Activated naive CD4-positive, alpha-beta T cell treated with anti-CD3 and anti-CD28 coated beads for 36 hours (primary cell): Measurements from ENCODE around the gene PKM. TPM values are rescaled to one million over a fixed set of nuclear protein-coding genes. Genes with fewer than 3 reads are reported as not detected.
"Not testable (repeated sequence)": the region's sequence is repeated elsewhere in the genome, so short reads cannot be mapped to it uniquely, and the experiment has no call there.

Experiments
- CTCF ChIA-PET: fragments of 350-600 bp; sonication (Branson Sonifier 250); formaldehyde crosslinking; loops from one replicate; lab custom pipeline; 2021; ENCODE audit warnings: antibody characterized with exemption; lab: Charles Lee
- DNase-seq: peaks from one replicate; pipeline ENCODE4 v3.0.0-alpha.2; 2020
- H3K27ac Mint-ChIP-seq: one replicate; pipeline ENCODE4 v1.8.0; 2021; ENCODE audit warnings: mild to moderate bottlenecking, mixed read lengths
- H3K27me3 Mint-ChIP-seq: one replicate; pipeline ENCODE4 v1.8.0; 2021; ENCODE audit warnings: low read depth, mixed read lengths
- H3K36me3 Mint-ChIP-seq: one replicate; pipeline ENCODE4 v1.8.0; 2021; ENCODE audit warnings: low read depth, mixed read lengths
- H3K4me1 Mint-ChIP-seq: one replicate; pipeline ENCODE4 v1.8.0; 2021; ENCODE audit warnings: low read depth, mixed read lengths
- H3K4me3 Mint-ChIP-seq: one replicate; pipeline ENCODE4 v1.8.0; 2021; ENCODE audit warnings: mild to moderate bottlenecking, moderate library complexity, mixed read lengths
- H3K9me3 Mint-ChIP-seq: one replicate; pipeline ENCODE4 v1.8.0; 2021; ENCODE audit warnings: mixed read lengths
- intact Hi-C: fragments of 100-400 bp; cut with micrococcal nuclease; formaldehyde crosslinking; loops from one replicate; pipeline ENCODE4 v1.15.1; 2023
- total RNA-seq, 2 experiments: library from RNA; stranded (reverse); gene quantifications; one replicate each; pipeline ENCODE4 v1.2.3, GENCODE V29; 2021

PKM gene
- 1,000 to 10,000 TPM; 1,794 to 1,797 TPM for total RNA-seq

DNA sequence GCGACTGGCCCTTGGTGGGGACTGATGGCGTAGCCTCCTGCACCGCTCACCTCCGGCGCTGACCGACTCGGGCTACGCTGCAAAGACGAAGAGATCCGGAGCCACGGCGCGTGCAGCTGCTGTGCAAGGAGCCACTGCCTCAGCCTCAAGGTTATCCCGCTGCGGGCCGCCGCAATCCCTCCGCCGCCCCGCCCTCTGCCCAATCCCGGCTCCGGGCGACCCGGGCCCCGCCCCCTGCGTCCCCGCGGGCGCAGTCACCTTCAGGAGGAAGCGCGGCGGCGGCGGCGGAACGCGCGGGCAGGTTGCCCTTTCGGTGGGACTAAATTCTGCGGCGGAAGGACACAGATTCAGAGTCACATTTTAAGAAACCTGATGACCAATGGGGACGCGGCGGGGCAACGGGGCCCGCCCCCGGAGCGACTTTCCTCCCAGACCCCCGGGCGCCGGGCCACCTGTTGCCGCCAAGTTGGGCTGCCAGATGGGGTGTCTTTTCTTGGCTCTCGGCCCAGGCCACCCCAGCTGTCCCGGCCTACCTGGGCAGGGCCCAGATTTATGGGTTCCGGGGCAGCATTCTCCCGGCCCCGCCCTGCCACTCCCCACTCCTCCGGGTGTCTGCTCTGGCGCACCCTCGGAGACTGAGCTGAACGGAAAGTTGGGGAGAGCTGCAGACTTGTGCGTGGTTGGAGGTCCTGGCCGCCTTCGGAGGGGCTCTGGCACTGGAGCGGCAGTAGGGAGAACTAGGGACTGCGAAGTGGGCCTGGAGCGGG, at the start of gene PKM:
TSS of gene PKM (minus strand) at position 125 of the 767 bp plus-strand sequence. CDS start 12,093 bp downstream, outside the sequence.
- peak; percentile 98 for DNase-seq
- CTCF ChIA-PET, result interaction anchor here (1.1 to 1.4 kb wide), 4 partner anchors 20 to 54 kb away, joined by 3 to 7 read pairs (median 6); no protein-coding TSS in a partner anchor
- peaks cover 32% of the 10 kb centered on the region for H3K36me3 Mint-ChIP-seq
- peak within 1 kb of the TSS; percentile 100 for H3K4me3 Mint-ChIP-seq
- H3K27ac Mint-ChIP-seq, result peak within 1 kb of the TSS; percentile 99
- intact Hi-C loops, result loop anchor here (1.0 to 2.0 kb wide), 3 partner anchors 41 to 456 kb away; partner anchors contain the start of genes BBS4, HIGD2B and PARP6
- no peaks in the 10 kb centered on the region for H3K27me3 Mint-ChIP-seq
- H3K4me1 Mint-ChIP-seq, result peaks cover 25% of the 10 kb centered on the region
- H3K9me3 Mint-ChIP-seq, result no peaks in the 10 kb centered on the region

DNA sequence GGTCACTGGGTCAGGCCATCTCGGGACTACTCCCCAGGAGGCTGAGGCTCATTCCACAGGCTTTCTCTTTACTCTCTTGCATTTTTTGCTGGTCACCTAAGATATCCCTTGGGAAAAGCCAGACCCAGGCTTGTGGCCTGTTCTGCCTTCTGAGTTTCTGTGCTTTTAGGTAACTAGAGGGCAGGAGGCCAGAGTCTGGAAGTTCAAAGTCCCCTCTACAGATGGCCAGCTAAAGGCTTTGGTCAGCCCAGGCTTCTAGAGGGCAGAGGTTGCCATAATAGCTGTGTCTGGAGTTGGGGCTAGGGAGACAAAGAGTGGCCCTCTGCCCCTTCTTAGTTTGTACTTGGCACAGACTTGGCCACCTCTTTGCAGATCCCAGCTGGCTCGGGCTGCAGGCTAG, 49.8 kb upstream of the PKM start:
- CTCF ChIA-PET, result interaction anchor here (0.5 to 1.5 kb wide), 3 partner anchors 8 to 1520 kb away, joined by 3 to 6 read pairs (median 3); no protein-coding TSS in a partner anchor
- H3K27me3 Mint-ChIP-seq, result no peaks in the 10 kb centered on the region
- no peak overlapping the region for H3K27ac Mint-ChIP-seq
- no peaks in the 10 kb centered on the region for H3K4me1 Mint-ChIP-seq
- no peak overlapping the region for H3K4me3 Mint-ChIP-seq
- no peaks in the 10 kb centered on the region for H3K9me3 Mint-ChIP-seq
- intact Hi-C loops, result no loop called here
- no peaks in the 10 kb centered on the region for H3K36me3 Mint-ChIP-seq
- no peak for DNase-seq

DNA sequence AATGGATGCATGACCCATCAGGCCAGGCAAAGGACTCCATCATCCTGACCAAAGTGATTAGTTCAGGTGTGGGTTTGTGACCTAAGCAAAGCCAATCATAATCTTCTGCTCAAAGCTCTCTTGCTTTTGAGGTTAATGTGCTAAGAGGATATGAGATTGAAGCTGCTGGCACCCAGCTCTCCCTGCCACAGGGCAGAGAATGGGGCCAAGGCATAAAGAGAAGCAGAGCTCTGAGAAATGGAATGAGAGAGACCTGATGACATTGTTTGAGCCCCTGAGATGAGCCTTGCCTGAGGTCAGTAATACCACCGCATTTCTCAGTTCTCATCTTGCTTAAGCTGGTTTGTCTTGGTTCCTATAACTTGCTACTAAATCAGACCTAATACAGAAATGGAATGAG, 47.7 kb upstream of the PKM start:
- Mint-ChIP-seq H3K4me3 (no peak overlapping the region), H3K36me3 (no peaks in the 10 kb centered on the region), H3K9me3 (no peaks in the 10 kb centered on the region), H3K27me3 (no peaks in the 10 kb centered on the region), H3K4me1 (peaks cover 5% of the 10 kb centered on the region), H3K27ac (no peak overlapping the region)
- intact Hi-C loops, result no loop called here
- no peak for DNase-seq
- CTCF ChIA-PET, result interaction anchor here (1.0 to 1.7 kb wide), 2 partner anchors 11 to 35 kb away, joined by 4 to 5 read pairs; no protein-coding TSS in a partner anchor

DNA sequence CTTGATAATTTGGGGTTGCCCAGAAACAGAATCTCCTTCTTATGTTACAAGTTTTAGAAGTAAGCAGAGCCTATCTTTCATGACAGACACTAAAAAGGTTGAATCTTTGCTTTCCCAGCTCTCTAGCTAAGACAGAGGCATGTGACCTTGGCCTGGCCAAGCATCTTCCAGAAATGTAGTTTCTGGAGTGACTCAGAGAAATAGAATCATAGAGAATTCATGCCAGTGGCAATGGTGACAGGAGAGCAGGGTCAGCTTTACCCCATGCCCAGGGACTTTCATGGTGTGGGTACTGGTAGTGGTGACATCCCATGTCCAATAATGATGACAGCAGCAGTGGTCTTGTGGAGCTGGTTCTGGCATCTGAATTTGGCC, 45.3 kb upstream of the PKM start:
- H3K27me3 Mint-ChIP-seq, result no peaks in the 10 kb centered on the region
- intact Hi-C loops, result no loop called here
- H3K4me1 Mint-ChIP-seq, result peaks cover 19% of the 10 kb centered on the region
- no peaks in the 10 kb centered on the region for H3K9me3 Mint-ChIP-seq
- H3K36me3 Mint-ChIP-seq, result no peaks in the 10 kb centered on the region
- CTCF ChIA-PET, result interaction anchor here (1.0 kb wide), 1 partner anchor 10 kb away, joined by 4 read pairs; no protein-coding TSS in a partner anchor
- H3K27ac Mint-ChIP-seq, result no peak overlapping the region
- H3K4me3 Mint-ChIP-seq, result no peak overlapping the region
- DNase-seq, result no peak

DNA sequence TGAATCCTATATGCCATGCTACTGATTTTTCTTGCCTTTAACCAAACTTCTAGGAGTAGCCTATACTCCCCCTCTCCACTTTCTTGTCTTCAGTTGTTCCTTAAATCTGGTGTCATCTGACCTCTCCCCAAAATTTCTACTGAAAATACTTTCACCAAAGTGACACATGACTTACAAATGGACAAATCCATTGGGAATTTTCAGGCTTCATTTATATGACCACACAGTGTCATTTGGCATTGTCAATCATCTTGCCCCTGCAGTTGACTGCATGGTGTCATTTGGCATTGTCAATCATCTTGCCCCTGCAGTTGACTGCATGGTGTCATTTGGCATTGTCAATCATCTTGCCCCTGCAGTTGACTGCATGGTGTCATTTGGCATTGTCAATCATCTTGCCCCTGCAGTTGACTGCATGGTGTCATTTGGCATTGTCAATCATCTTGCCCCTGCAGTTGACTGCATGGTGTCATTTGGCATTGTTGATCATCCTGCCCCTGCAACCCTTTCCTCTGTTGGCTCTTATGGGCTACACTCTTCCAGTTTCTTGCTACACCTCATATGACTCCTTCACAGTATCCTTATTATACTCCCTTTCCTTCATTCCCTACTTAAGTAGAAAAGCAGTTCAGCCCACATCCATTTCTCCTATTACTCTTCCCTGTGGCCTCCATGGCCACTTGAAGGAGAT, 44.8 kb upstream of the PKM start:
- H3K9me3 Mint-ChIP-seq, DNase-seq, H3K36me3 Mint-ChIP-seq, intact Hi-C loops, H3K4me3 Mint-ChIP-seq, H3K27ac Mint-ChIP-seq, H3K27me3 Mint-ChIP-seq: not testable (repeated sequence)
- H3K4me1 Mint-ChIP-seq, result peaks cover 25% of the 10 kb centered on the region
- CTCF ChIA-PET, result interaction anchor here (1.0 kb wide), 1 partner anchor 10 kb away, joined by 4 read pairs; no protein-coding TSS in a partner anchor

DNA sequence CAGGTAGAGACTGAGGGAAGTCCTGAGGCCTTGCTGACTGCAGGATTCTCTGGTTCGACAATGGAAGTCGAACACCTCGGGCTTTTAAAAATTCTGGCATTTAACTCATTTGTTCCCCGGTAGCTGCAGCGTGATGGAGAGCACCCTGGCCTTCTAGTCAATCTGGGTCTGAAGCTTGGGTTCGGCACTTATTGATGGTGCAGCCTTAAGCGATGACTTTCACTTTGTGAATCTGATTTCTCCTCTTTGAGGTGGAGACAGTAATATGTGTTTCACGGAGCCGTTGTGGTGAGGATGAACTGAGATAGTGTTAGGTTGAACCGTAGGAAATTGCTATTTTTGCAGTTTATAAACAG, 42.0 kb upstream of the PKM start:
- H3K4me1 Mint-ChIP-seq, result peaks cover 35% of the 10 kb centered on the region
- H3K36me3 Mint-ChIP-seq, result peaks cover 8% of the 10 kb centered on the region
- peak overlapping the region; percentile 91 for H3K27ac Mint-ChIP-seq
- H3K27me3 Mint-ChIP-seq, result no peaks in the 10 kb centered on the region
- no peak for DNase-seq
- CTCF ChIA-PET, result interaction anchor here (0.7 to 1.9 kb wide), 9 partner anchors 9 to 77 kb away, joined by 3 to 7 read pairs (median 4); no protein-coding TSS in a partner anchor
- H3K4me3 Mint-ChIP-seq, result peak overlapping the region; percentile 87
- intact Hi-C loops, result loop anchor here (1.0 to 5.0 kb wide), 5 partner anchors 9 to 202 kb away; partner anchors contain the start of genes ARIH1, GRAMD2A, MYO9A and PKM
- H3K9me3 Mint-ChIP-seq, result no peaks in the 10 kb centered on the region

DNA sequence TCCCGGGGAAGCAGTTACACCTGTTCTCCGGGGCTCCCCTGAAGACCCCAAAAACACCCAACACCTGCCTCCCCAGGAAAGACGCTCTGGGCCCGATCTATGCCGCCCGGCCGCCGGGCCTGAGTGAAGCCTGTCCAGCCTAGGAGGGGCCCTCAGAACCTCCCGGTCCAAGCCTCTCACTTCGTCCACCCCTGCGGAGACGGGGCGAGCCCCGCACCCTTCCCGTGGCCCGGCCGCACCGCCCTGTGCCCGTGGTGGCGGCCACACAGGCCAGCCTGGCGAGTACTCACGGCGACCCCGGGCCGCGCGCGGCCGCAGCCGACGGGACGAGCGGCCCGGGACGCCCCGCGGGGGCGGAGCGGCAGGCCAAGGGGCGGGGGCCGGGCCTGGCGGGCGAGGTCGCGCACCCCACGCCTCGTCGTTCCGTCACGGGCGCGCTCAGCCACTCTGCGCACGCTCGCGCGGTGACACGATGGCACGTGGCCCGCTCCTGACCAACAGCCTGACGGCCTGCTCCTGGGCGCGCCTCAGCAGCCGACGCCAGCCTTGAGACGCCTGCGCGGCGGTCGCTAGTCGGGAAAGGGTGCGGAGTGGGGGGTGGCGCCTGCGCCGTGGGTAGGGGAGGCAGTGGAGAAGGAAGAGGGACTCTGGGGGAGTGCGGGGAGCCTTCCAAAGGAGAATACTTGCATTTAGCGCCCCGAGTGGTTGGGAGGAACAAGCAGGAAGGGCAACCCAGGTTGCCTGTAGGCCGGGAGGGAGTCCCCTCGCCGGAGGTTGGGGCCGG, 41.4 kb upstream of the PKM start, which contains the start of gene PARP6:
TSS of gene PARP6 (minus strand) at position 342 of the 784 bp plus-strand sequence. CDS start 5,077 bp downstream, outside the sequence.
- Mint-ChIP-seq H3K27me3 (no peaks in the 10 kb centered on the region), H3K36me3 (peaks cover 10% of the 10 kb centered on the region), H3K9me3 (no peaks in the 10 kb centered on the region), H3K27ac (peak within 1 kb of the TSS; percentile 91), H3K4me3 (peak within 1 kb of the TSS; percentile 87), H3K4me1 (peaks cover 36% of the 10 kb centered on the region)
- peak; percentile 98 for DNase-seq
- CTCF ChIA-PET, result interaction anchor here (0.7 to 2.0 kb wide), 7 partner anchors 9 to 77 kb away, joined by 3 to 7 read pairs (median 4); no protein-coding TSS in a partner anchor
- intact Hi-C loops, result loop anchor here (1.0 to 5.0 kb wide), 5 partner anchors 8 to 202 kb away; partner anchors contain the start of genes ARIH1, GRAMD2A, MYO9A and PKM

DNA sequence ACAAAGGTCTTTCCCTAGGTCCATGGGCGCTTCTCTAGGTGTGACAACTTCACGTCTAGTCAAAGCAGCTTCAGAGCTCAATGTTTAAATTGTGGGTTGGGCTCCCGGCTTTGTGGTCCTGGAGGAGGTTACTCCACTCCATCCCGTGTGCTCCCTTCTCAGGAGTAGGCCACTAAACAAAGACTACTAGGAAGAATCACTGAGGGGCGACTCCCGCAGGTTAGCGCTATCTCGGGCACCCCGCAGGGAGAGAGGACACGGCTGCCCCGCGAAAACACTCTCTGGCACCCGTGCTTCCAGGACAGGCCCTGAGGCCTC, 40.9 kb upstream of the PKM start:
- Mint-ChIP-seq H3K27ac (peak overlapping the region; percentile 77), H3K4me3 (peak overlapping the region; percentile 84), H3K27me3 (no peaks in the 10 kb centered on the region), H3K36me3 (peaks cover 14% of the 10 kb centered on the region), H3K4me1 (peaks cover 39% of the 10 kb centered on the region), H3K9me3 (no peaks in the 10 kb centered on the region)
- DNase-seq, result peak; percentile 22
- CTCF ChIA-PET, result interaction anchor here (2.0 kb wide), 1 partner anchor 45 kb away, joined by 7 read pairs; no protein-coding TSS in a partner anchor
- intact Hi-C loops, result loop anchor here (1.0 to 5.0 kb wide), 5 partner anchors 8 to 203 kb away; partner anchors contain the start of genes ARIH1, GRAMD2A, MYO9A and PKM

DNA sequence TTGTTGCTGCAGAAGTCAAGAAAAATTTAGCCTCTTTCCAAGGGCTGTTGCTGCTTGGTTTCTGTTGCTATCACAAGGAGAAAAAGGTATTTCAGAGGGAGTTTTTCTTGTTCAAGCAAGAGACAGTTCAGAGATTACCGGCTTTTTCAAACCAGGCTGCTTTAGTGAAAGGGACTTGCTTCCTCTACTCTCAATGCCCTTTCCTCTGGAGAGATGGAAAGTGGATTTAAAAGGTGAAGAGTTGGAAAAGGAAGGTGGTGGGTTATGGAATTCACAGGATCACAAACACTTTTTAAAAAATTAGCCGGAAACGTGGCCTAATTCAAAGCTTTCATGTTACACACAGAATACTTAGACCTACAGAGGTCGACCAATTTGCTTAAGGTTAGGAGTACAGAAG, 40.2 kb upstream of the PKM start:
- CTCF ChIA-PET, result interaction anchor here (2.0 kb wide), 1 partner anchor 44 kb away, joined by 7 read pairs; no protein-coding TSS in a partner anchor
- intact Hi-C loops, result loop anchor here (5.0 kb wide), 1 partner anchor 74 kb away; the partner anchor contains the start of gene GRAMD2A
- no peaks in the 10 kb centered on the region for H3K27me3 Mint-ChIP-seq
- peaks cover 16% of the 10 kb centered on the region for H3K36me3 Mint-ChIP-seq
- DNase-seq, result no peak
- H3K4me3 Mint-ChIP-seq, result peak overlapping the region; percentile 84
- H3K4me1 Mint-ChIP-seq, result peaks cover 39% of the 10 kb centered on the region
- H3K9me3 Mint-ChIP-seq, result no peaks in the 10 kb centered on the region
- H3K27ac Mint-ChIP-seq, result peak overlapping the region; percentile 77

DNA sequence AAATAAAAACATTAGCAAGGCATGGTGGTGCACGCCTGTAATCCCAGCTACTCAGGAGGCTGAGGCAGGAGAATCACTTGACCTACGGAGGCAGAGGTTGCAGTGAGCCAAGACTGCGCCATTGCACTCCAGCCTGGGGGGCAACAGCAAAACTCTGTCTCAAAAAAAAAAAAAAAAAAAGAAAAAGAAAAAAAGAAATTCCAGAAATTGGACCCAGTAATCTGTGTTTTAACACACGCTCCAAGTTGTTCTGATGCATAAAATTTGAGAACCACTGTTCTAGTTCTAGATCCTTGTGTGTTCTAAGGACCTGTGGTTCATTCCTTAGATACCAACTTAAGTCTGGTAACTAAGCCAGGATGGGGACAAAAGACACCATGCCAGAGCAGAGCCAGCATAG, 38.7 kb upstream of the PKM start:
- H3K27me3 Mint-ChIP-seq, result no peaks in the 10 kb centered on the region
- CTCF ChIA-PET, result no interaction called here
- no peak overlapping the region for H3K27ac Mint-ChIP-seq
- H3K36me3 Mint-ChIP-seq, result peaks cover 26% of the 10 kb centered on the region
- no peak overlapping the region for H3K4me3 Mint-ChIP-seq
- intact Hi-C loops, result loop anchor here (5.0 kb wide), 1 partner anchor 72 kb away; the partner anchor contains the start of gene GRAMD2A
- H3K9me3 Mint-ChIP-seq, result no peaks in the 10 kb centered on the region
- DNase-seq, result no peak
- H3K4me1 Mint-ChIP-seq, result peaks cover 50% of the 10 kb centered on the region

DNA sequence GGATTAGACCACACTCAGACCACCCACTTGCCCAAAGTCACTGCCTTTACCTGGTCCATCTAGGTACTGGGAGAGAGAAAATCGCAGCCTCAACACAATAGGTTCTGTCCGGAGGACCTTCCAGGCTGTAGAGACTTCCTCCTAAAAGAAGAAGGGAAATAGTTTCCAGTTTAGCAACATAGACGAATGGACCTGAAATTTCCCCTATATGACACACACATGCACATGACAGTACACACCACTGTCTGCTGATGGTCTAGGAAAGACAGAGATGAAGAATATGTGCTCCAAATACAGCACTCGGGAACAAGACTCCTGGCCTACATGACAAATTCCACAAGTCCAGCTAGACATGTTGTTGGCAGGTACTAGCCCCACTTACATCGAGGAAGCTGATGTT, 34.0 kb upstream of the PKM start:
- CTCF ChIA-PET, result interaction anchor here (1.2 kb wide), 1 partner anchor 22 kb away, joined by 3 read pairs; no protein-coding TSS in a partner anchor
- intact Hi-C loops, result loop anchor here (2.0 kb wide), 1 partner anchor 146 kb away; the partner anchor contains the start of genes MYO9A and SENP8
- no peak overlapping the region for H3K27ac Mint-ChIP-seq

More for the DNA sequence above, 34.0 kb upstream of the PKM start:
- Mint-ChIP-seq H3K36me3 (peaks cover 62% of the 10 kb centered on the region), H3K27me3 (no peaks in the 10 kb centered on the region), H3K4me1 (peaks cover 45% of the 10 kb centered on the region), H3K4me3 (no peak overlapping the region), H3K9me3 (no peaks in the 10 kb centered on the region)
- no peak for DNase-seq
